ENCODE data around the gene NUDT8. TPM values are rescaled to one million over a fixed set of nuclear protein-coding genes. Genes with fewer than 3 reads are reported as not detected.
A peak's percentile ranks its signal among the peaks of the same experiment; 100 is the strongest.

NUDT8 gene
- total and polyA plus RNA-seq, 9 of the 15 experiments (the other 6 are each of a cell fraction or from before 2014, with no cell fraction given), result 0.23 to 27.8 (median 5.0) TPM

GRCh38 chr11:67614730-67615714 lies 14.7 kb downstream of the NUDT8 start (continued):
- TF ChIP-seq CHD7 (IDR thresholded peaks at IDR 0.05; ENCODE audit: low read depth, low read length) (no peak), TCF7L2 (IDR thresholded peaks at IDR 0.05; ENCODE audit: low read depth, low read length) (no peak), CTCF (IDR thresholded peaks at IDR 0.05 in 2 of 3, conservative IDR thresholded peaks at IDR 0.05 in 1 of 3; ENCODE audit: insufficient read depth in 2 of 3, low read depth in 1 of 3, low read length in 3 of 3) (peak; percentile 54 to 76 (median 68)), RBFOX2 (IDR thresholded peaks at IDR 0.05; ENCODE audit: low read depth, low read length) (0 out of 2 replicates have a peak, but pooled peaks have one; percentile 3)

Measured in K562 (cell line).